CD14-positive monocyte (primary cell): ENCODE results near the gene PRR33. TPM values are rescaled to one million over a fixed set of nuclear protein-coding genes. Genes with fewer than 3 reads are reported as not detected.
A peak's percentile ranks its signal among the peaks of the same experiment; 100 is the strongest.

Experiments used
- DNase-seq, 3 donors: peaks; one replicate each; pipeline ENCODE4 v3.0.0-alpha.2; 2011 to 2022
- H2AFZ ChIP-seq: 2 replicates; pipeline ENCODE4 v1.6.0; 2012; ENCODE audit warnings: mild to moderate bottlenecking, low read depth, low read length, inconsistent platforms; ENCODE audit not compliant: insufficient read depth, poor library complexity, severe bottlenecking
- H3K27ac ChIP-seq, 2 donors: 1 replicate in 1 of 2; 2 replicates in 1 of 2; pipeline ENCODE4 v1.5.1; 2012 to 2013; ENCODE audit warnings: low read length in 2 of 2, control low read depth in 1 of 2, inconsistent platforms in 1 of 2, low read depth in 1 of 2, mild to moderate bottlenecking in 1 of 2
- H3K27me3 ChIP-seq, 2 donors: one replicate each; pipeline versions ENCODE4 v1.6.0 to v1.6.1; 2011 to 2013; ENCODE audit warnings: low read length in 2 of 2; ENCODE audit not compliant: control insufficient read depth in 2 of 2, insufficient read depth in 2 of 2
- H3K36me3 ChIP-seq, 2 donors: replicated peaks in 1 of 2; 1 replicate in 1 of 2; 2 replicates in 1 of 2; pipeline versions ENCODE4 v1.5.1 to v1.6.1; 2012 to 2013; ENCODE audit warnings: low read length in 2 of 2, control low read depth in 1 of 2, inconsistent platforms in 1 of 2, mild to moderate bottlenecking in 1 of 2; ENCODE audit not compliant: insufficient read depth in 2 of 2, control insufficient read depth in 1 of 2
- H3K4me1 ChIP-seq, 2 donors: 1 replicate in 1 of 2; 2 replicates in 1 of 2; pipeline versions ENCODE4 v1.5.1 to v1.6.1; 2012 to 2013; ENCODE audit warnings: low read length in 2 of 2, control low read depth in 1 of 2, inconsistent platforms in 1 of 2, mild to moderate bottlenecking in 1 of 2, moderate library complexity in 1 of 2; ENCODE audit not compliant: insufficient read depth in 2 of 2, control insufficient read depth in 1 of 2
- H3K4me2 ChIP-seq: replicated peaks from 2 replicates; pipeline ENCODE3; 2012; ENCODE audit warnings: low read length, moderate library complexity, mild to moderate bottlenecking; ENCODE audit not compliant: poor library complexity, severe bottlenecking; ENCODE audit errors: extremely low read depth
- H3K4me3 ChIP-seq, 3 experiments: fragments of 200-600 bp in 1 of 3; sonication (generic) in 1 of 3; replicated peaks in 1 of 3; 1 replicate in 2 of 3; 2 replicates in 1 of 3; pipeline ENCODE4 v1.5.1; 2011 to 2013; ENCODE audit warnings: low read length in 3 of 3, mild to moderate bottlenecking in 3 of 3, control low read depth in 2 of 3, low read depth in 2 of 3, inconsistent platforms in 1 of 3, moderate library complexity in 1 of 3
- H3K79me2 ChIP-seq: 2 replicates; pipeline ENCODE4 v1.6.0; 2012; ENCODE audit warnings: mild to moderate bottlenecking, control low read depth, inconsistent platforms, low read length, moderate library complexity; ENCODE audit not compliant: insufficient read depth
- H3K9ac ChIP-seq: 2 replicates; pipeline ENCODE4 v1.6.0; 2017; ENCODE audit warnings: low read length, mild to moderate bottlenecking; ENCODE audit not compliant: insufficient read depth, poor library complexity, severe bottlenecking
- H3K9me3 ChIP-seq, 2 donors: replicated peaks in 1 of 2; 1 replicate in 1 of 2; 2 replicates in 1 of 2; pipeline versions ENCODE4 v1.5.1 to v1.6.1; 2012 to 2013; ENCODE audit warnings: low read length in 2 of 2, control low read depth in 1 of 2; ENCODE audit not compliant: control insufficient read depth in 1 of 2, insufficient read depth in 1 of 2
- H4K20me1 ChIP-seq: 2 replicates; pipeline ENCODE4 v1.6.0; 2012; ENCODE audit warnings: mild to moderate bottlenecking, low read length, control low read depth, moderate library complexity; ENCODE audit not compliant: insufficient read depth
- H3K27ac Mint-ChIP-seq, 7 donors: one replicate each; pipeline ENCODE4 v1.8.0; 2020; ENCODE audit warnings: mild to moderate bottlenecking in 7 of 7, mixed read lengths in 7 of 7, moderate library complexity in 6 of 7, inconsistent platforms in 2 of 7
- H3K27me3 Mint-ChIP-seq, 3 donors: one replicate each; pipeline ENCODE4 v1.8.0; 2021 to 2022; ENCODE audit warnings: low read depth in 3 of 3, mild to moderate bottlenecking in 3 of 3, mixed read lengths in 3 of 3, moderate library complexity in 3 of 3, inconsistent platforms in 1 of 3
- H3K36me3 Mint-ChIP-seq, 2 donors: one replicate each; pipeline ENCODE4 v1.8.0; 2020; ENCODE audit warnings: mixed read lengths in 2 of 2, inconsistent platforms in 1 of 2, mild to moderate bottlenecking in 1 of 2
- H3K4me1 Mint-ChIP-seq: one replicate; pipeline ENCODE4 v1.8.0; 2020; ENCODE audit warnings: mild to moderate bottlenecking, mixed read lengths
- H3K4me3 Mint-ChIP-seq, 2 donors: one replicate each; pipeline ENCODE4 v1.8.0; 2020; ENCODE audit warnings: mild to moderate bottlenecking in 2 of 2, mixed read lengths in 2 of 2, moderate library complexity in 1 of 2
- H3K9me3 Mint-ChIP-seq, 7 donors: one replicate each; pipeline ENCODE4 v1.8.0; 2020 to 2022; ENCODE audit warnings: mixed read lengths in 7 of 7, mild to moderate bottlenecking in 6 of 7, moderate library complexity in 6 of 7, inconsistent platforms in 2 of 7
- WGBS: methylation state at CpG from one replicate; pipeline ENCODE4 v1.1.5; 2013; ENCODE audit warnings: missing lambda C conversion rate; ENCODE audit not compliant: insufficient coverage; 5-methylcytosine and 5-hydroxymethylcytosine counted together
- intact Hi-C, 2 donors: fragments of 100-400 bp; cut with micrococcal nuclease; formaldehyde crosslinking; loops; one replicate each; pipeline versions ENCODE4 v1.15.0 to v1.15.1; 2023
- polyA plus RNA-seq, 3 donors: library from polyadenylated mRNA; depleted of rRNA in 1 of 3; unstranded in 2 of 3; stranded (reverse) in 1 of 3; fragments of 300-500 nt in 2 of 3; fragments of >200 nt in 1 of 3; fragmentation: Illumina TruSeq in 2 of 3; gene quantifications; 1 replicate in 2 of 3; 2 replicates in 1 of 3; pipeline ENCODE4 v1.2.3, GENCODE V29; 2012 to 2021
- TF ChIP-seq, protein P1 (sequence below): fragments of 200-600 bp; IDR thresholded peaks from one replicate; pipeline ENCODE4 v1.8.0; 2022; ENCODE audit warnings: antibody characterized with exemption, mild to moderate bottlenecking

The PRR33 gene
- polyA plus RNA-seq, 3 donors, result not detected

DNA sequence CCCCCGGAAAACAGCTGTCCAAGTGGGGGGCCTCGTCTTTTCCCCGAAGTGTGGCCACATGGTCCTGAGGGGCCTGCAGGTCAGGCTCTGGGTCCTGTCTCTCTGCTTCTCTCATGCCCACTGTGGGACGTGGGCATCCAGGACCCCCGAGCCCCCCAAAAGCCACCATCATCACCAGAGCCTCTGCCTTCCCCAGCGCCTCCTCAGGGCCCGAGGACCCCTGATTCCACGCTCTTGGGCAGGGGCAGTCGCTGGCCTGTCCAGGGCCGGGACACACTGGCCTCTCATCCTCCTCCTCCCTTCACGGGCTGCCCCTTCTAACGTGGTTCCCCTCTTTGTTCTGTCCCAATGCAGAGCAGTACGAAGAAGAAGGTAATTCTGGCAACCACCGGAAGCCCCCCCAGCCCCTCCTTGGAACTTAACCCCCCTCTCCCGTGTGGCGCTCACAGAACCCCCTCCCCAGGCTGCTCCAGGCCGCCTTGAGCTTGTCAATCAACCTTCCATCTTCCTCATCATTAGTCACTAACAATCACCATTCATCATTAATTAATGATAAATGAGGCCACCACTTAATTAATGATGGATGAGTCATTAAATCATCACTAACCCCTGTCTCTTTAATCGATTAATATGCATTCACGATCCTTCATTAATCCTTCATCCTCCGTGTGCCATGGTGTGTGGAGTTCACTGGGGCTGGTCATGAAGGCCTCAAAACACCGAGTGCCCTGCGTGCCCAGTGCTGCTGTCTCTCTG lies 31.7 kb upstream of the PRR33 start:
- Histone ChIP-seq H3K27me3 (no peaks in the 10 kb centered on the region), H3K27ac (no peak overlapping the region), H3K4me2 (no peak overlapping the region), H4K20me1 (no peaks in the 10 kb centered on the region), H2AFZ (no peak overlapping the region), H3K79me2 (no peaks in the 10 kb centered on the region), H3K9ac (no peak overlapping the region), H3K36me3 (no peaks in the 10 kb centered on the region), H3K4me1 (peaks cover 0 to 10% of the 10 kb centered on the region in 2 donors), H3K9me3 (no peaks in the 10 kb centered on the region), H3K4me3 (no peak overlapping the region)
- Mint-ChIP-seq H3K4me1 (peaks cover 9% of the 10 kb centered on the region), H3K9me3 (peaks cover 0 to 4% (median 0%) of the 10 kb centered on the region in 7 donors), H3K36me3 (no peaks in the 10 kb centered on the region), H3K27me3 (peaks cover 7 to 16% (median 10%) of the 10 kb centered on the region in 3 donors), H3K4me3 (no peak overlapping the region), H3K27ac (peak overlapping the region in 1 of 7 donors; percentile 58)
- DNase-seq, result no peak
- TF ChIP-seq, protein P1, sequence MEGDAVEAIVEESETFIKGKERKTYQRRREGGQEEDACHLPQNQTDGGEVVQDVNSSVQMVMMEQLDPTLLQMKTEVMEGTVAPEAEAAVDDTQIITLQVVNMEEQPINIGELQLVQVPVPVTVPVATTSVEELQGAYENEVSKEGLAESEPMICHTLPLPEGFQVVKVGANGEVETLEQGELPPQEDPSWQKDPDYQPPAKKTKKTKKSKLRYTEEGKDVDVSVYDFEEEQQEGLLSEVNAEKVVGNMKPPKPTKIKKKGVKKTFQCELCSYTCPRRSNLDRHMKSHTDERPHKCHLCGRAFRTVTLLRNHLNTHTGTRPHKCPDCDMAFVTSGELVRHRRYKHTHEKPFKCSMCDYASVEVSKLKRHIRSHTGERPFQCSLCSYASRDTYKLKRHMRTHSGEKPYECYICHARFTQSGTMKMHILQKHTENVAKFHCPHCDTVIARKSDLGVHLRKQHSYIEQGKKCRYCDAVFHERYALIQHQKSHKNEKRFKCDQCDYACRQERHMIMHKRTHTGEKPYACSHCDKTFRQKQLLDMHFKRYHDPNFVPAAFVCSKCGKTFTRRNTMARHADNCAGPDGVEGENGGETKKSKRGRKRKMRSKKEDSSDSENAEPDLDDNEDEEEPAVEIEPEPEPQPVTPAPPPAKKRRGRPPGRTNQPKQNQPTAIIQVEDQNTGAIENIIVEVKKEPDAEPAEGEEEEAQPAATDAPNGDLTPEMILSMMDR, result no peak
- intact Hi-C loops, result loop anchor here in 1 of 2 donors (5.0 to 10.0 kb wide), 2 partner anchors 226 to 231 kb away; partner anchors contain the start of gene KRTAP5-6
- 88% methylated on average over 14 of the region's 22 CpGs for WGBS

DNA sequence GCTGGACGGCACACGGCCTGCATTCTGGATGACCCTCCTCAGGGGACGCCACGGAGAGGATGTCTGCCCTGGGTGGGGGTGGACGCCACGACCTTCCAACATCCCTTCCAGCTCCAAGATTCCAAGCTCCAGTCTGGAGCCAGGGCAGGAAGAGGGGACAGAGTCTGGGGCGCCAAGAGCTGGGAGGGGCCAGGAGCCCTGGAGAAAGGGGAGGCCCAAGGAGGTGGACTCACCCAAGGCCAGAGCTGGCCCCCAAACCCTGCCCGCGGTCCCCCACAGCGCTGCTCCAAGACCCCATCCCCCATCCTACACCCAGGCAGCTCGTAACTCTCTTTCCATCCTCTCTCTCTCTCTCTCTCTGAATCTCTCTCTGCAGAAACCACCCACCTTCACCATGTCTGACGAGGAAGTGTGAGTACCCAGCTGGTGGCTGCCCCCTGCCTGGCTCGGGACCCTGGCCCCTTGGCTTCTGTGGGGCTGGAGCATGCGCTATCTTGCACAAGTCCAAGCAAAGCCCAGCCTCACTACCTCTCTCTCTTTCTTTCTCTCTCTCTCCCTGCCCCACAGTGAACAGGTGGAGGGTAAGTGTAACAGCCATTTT lies 30.9 kb upstream of the PRR33 start:
- no peak overlapping the region for H3K4me3 Mint-ChIP-seq
- WGBS, result 80% methylated on average over 12 of the region's 14 CpGs

More for the DNA sequence above, 30.9 kb upstream of the PRR33 start:
- TF ChIP-seq, protein P1, result no peak
- no peaks in the 10 kb centered on the region for H3K36me3 Mint-ChIP-seq
- Histone ChIP-seq H3K27me3 (no peaks in the 10 kb centered on the region), H3K36me3 (no peaks in the 10 kb centered on the region), H3K9me3 (no peaks in the 10 kb centered on the region), H3K27ac (no peak overlapping the region), H3K4me1 (peaks cover 0 to 10% of the 10 kb centered on the region in 2 donors), H3K79me2 (no peaks in the 10 kb centered on the region), H4K20me1 (peaks cover 4% of the 10 kb centered on the region), H3K4me3 (no peak overlapping the region), H2AFZ (no peak overlapping the region), H3K9ac (no peak overlapping the region), H3K4me2 (no peak overlapping the region)
- intact Hi-C loops, result loop anchor here in 1 of 2 donors (5.0 to 10.0 kb wide), 2 partner anchors 225 to 232 kb away; partner anchors contain the start of gene KRTAP5-6
- H3K9me3 Mint-ChIP-seq, result peaks cover 0 to 4% (median 0%) of the 10 kb centered on the region in 7 donors
- H3K27me3 Mint-ChIP-seq, result peaks cover 7 to 16% (median 10%) of the 10 kb centered on the region in 3 donors
- DNase-seq, result no peak
- H3K4me1 Mint-ChIP-seq, result peaks cover 9% of the 10 kb centered on the region
- H3K27ac Mint-ChIP-seq, result no peak overlapping the region
